Measurements from ENCODE around the gene SLC25A36. TPM values are rescaled to one million over a fixed set of nuclear protein-coding genes. Genes with fewer than 3 reads are reported as not detected.
A peak's percentile ranks its signal among the peaks of the same experiment; 100 is the strongest.

The SLC25A36 gene
- total and polyA plus RNA-seq, 12 donors, result 21.3 to 124 (median 52.7) TPM

DNA sequence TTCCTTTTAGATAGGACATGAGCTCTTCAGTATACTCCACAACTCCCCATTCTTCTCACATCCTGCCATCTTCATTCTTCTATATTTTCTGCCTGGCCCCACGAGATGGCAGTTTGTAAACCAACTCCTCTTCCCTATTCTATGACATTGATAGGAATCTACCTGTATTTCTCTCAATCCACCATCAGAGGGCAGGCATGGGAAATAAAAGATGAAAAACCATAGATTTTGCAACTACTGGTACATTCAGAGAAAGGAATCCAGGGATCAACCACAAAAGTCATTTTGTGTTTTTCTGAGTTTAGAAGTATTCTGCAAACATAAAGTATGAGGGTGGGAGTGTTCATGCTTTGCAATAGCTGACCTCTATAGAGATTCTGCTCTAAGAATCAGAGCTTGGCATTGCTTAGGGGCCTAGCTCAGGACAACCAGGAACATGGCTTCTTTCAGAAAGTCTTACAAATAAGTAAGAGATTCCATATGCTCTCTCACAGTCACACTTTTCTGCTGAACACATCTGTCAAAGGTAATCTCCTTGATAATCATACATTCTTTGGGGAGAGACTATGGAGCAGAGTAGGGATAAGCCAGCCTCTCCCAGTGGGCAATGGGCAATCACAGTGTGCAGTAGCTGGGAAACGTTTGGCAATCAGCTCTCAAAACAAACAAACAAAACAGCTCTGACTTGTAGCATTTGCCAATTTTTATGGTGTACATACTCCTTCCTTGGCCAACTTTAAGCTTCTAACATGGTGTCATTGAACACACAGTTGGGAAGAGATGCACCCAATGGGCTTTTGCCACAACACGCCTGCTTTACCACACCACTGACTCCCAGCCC is 43.1 kb upstream of the SLC25A36 start:
- Histone ChIP-seq H3K4me1 (replicated peaks in 1 of 2) (no peaks in the 10 kb centered on the region), H3K27ac (no peak overlapping the region), H3K27me3 (no peaks in the 10 kb centered on the region), H3K36me3 (replicated peaks in 1 of 2) (no peaks in the 10 kb centered on the region), H3K9me3 (replicated peaks in 1 of 3) (no peaks in the 10 kb centered on the region), H3K4me3 (no peak overlapping the region)
- intact Hi-C loops (cut with DNase I), result loop anchor here in 1 of 2 donors (5.0 kb wide), 1 partner anchor 294 kb away; no protein-coding TSS in a partner anchor
- DNase-seq, result peak in 5 of 7 donors; percentile 18 to 37 (median 30)
- TF ChIP-seq, protein P1, sequence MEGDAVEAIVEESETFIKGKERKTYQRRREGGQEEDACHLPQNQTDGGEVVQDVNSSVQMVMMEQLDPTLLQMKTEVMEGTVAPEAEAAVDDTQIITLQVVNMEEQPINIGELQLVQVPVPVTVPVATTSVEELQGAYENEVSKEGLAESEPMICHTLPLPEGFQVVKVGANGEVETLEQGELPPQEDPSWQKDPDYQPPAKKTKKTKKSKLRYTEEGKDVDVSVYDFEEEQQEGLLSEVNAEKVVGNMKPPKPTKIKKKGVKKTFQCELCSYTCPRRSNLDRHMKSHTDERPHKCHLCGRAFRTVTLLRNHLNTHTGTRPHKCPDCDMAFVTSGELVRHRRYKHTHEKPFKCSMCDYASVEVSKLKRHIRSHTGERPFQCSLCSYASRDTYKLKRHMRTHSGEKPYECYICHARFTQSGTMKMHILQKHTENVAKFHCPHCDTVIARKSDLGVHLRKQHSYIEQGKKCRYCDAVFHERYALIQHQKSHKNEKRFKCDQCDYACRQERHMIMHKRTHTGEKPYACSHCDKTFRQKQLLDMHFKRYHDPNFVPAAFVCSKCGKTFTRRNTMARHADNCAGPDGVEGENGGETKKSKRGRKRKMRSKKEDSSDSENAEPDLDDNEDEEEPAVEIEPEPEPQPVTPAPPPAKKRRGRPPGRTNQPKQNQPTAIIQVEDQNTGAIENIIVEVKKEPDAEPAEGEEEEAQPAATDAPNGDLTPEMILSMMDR (IDR thresholded peaks at IDR 0.05), result peak; percentile 29 to 73 (median 64)
- TF ChIP-seq POLR2A (IDR thresholded peaks at IDR 0.05), result no peak
- WGBS, 4 donors, result 35 to 50% (median 46%) methylated on average over 3 of the region's 3 CpGs

DNA sequence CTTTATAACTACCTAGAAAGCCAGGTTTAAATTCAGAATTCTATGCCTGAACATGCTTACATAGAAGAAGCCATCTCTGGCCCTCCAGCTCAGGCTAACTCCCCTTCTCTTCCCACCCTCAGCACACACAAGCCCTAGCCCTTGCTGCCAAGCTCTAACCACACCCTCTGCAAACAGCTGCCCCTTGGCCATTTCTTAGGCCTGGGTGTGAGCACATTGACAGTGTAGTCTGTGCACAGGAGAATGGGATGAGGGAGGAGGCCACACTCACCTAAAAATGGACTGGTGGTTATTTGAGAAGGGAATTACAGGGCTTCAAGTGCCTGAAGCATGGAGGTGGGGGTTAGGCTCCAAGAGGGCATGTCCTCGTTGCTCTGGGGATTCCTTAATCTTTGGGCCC is 42.3 kb upstream of the SLC25A36 start:
- no peaks in the 10 kb centered on the region for H3K9me3 ChIP-seq (replicated peaks in 1 of 3)
- TF ChIP-seq POLR2A (IDR thresholded peaks at IDR 0.05), result no peak
- TF ChIP-seq, protein P1 (IDR thresholded peaks at IDR 0.05), result no peak
- no peaks in the 10 kb centered on the region for H3K27me3 ChIP-seq
- no peak for DNase-seq
- WGBS, 4 donors, result 68 to 100% (median 76%) methylated on average over 1 of the region's 1 CpG
- H3K4me3 ChIP-seq, result no peak overlapping the region
- H3K36me3 ChIP-seq (replicated peaks in 1 of 2), result no peaks in the 10 kb centered on the region
- no peak overlapping the region for H3K27ac ChIP-seq
- intact Hi-C loops (cut with DNase I), result loop anchor here in 1 of 2 donors (5.0 kb wide), 1 partner anchor 293 kb away; no protein-coding TSS in a partner anchor
- no peaks in the 10 kb centered on the region for H3K4me1 ChIP-seq (replicated peaks in 1 of 2)

DNA sequence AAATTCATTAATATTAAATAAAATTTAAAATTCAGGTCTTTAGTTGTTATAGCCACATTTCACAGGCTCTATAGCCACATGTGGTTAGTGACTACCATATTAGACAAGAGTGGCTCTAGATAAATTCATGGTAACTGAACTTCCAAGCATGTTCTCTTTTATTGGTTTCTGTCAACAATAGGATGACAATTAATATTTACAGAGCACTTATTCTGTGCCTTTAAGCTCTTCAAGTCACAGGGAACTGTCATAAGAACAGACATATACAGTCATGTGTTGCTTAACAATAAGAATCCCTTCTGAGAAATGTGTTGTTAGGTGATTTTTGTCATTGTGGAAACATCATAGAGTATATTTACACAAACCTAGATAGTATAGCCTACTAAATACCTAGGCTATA is 38.8 kb upstream of the SLC25A36 start:
- intact Hi-C loops (cut with DNase I), result no loop called here
- no peaks in the 10 kb centered on the region for H3K27me3 ChIP-seq

DNA sequence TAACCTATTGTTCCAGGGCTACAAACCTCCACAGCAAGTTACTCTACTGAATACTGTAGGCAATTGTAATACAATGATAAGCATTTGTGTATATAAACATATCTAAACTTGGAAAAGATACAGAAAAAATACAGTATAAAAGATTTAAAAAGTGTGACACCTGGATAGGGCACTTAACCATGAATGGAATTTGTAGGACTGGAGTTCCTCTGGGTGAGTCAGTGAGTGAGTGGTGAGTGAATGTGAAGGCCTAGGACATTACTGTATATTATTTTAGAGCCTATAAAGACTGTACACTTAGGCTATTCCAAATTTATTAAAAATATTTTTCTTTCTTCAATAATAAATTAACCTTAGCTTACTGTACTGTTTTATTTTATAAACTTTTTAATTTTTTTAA is 38.4 kb upstream of the SLC25A36 start:
- H3K36me3 ChIP-seq (replicated peaks in 1 of 2), result no peaks in the 10 kb centered on the region
- H3K27me3 ChIP-seq, result no peaks in the 10 kb centered on the region
- H3K4me1 ChIP-seq (replicated peaks in 1 of 2), result no peaks in the 10 kb centered on the region
- no peak overlapping the region for H3K27ac ChIP-seq
- no peaks in the 10 kb centered on the region for H3K9me3 ChIP-seq (replicated peaks in 1 of 3)
- H3K4me3 ChIP-seq, result no peak overlapping the region
- no peak for DNase-seq
- intact Hi-C loops (cut with DNase I), result no loop called here
- no peak for TF ChIP-seq POLR2A (IDR thresholded peaks at IDR 0.05)
- TF ChIP-seq, protein P1 (IDR thresholded peaks at IDR 0.05), result no peak

More for the DNA sequence above, 38.8 kb upstream of the SLC25A36 start:
- Histone ChIP-seq H3K4me1 (replicated peaks in 1 of 2) (no peaks in the 10 kb centered on the region), H3K27ac (no peak overlapping the region), H3K36me3 (replicated peaks in 1 of 2) (no peaks in the 10 kb centered on the region), H3K9me3 (replicated peaks in 1 of 3) (no peaks in the 10 kb centered on the region), H3K4me3 (no peak overlapping the region)
- no peak for DNase-seq
- TF ChIP-seq, protein P1 (IDR thresholded peaks at IDR 0.05), result no peak
- no peak for TF ChIP-seq POLR2A (IDR thresholded peaks at IDR 0.05)
